IMR-90 (cell line): ENCODE results near the gene CYB5A. TPM values are rescaled to one million over a fixed set of nuclear protein-coding genes. Genes with fewer than 3 reads are reported as not detected.

ENCODE experiments used
- ATAC-seq: fragments of 200-7000 bp; cut with Tn5 transposase; 2 replicates; pipeline ENCODE4 v1.9.1; 2020; ENCODE audit warnings: low read depth, mild to moderate bottlenecking, moderate library complexity
- BruUV-seq: library from RNA; stranded (reverse); fragments of 400-500 nt; replicated peaks from 2 replicates; lab custom pipeline; 2021; lab: Mats Ljungman, UMichigan
- CTCF ChIA-PET: fragments of 300-600 bp; formaldehyde crosslinking; extraction: SDS; loops from one replicate; lab custom pipeline; 2021; ENCODE audit warnings: antibody characterized with exemption; lab: Yijun Ruan, JAX
- POLR2A ChIA-PET: fragments of 300-600 bp; sonication (Branson Sonifier 250); formaldehyde crosslinking; loops from one replicate; lab custom pipeline; 2022; ENCODE audit warnings: antibody characterized with exemption; ENCODE audit not compliant: unreplicated experiment; lab: Charles Lee
- DNase-seq: peaks from one replicate; pipeline ENCODE4 v3.0.0; 2013
- H2AFZ ChIP-seq: replicated peaks from 2 replicates; pipeline ENCODE3; 2013; ENCODE audit warnings: low read length, mild to moderate bottlenecking; ENCODE audit not compliant: poor library complexity
- H2AK5ac ChIP-seq: 2 replicates; pipeline ENCODE4 v1.6.1; 2013; ENCODE audit warnings: low read depth, low read length, inconsistent platforms
- H2AK9ac ChIP-seq: replicated peaks from 2 replicates; pipeline ENCODE3; 2013; ENCODE audit warnings: mild to moderate bottlenecking, low read depth, low read length, moderate library complexity; ENCODE audit not compliant: poor library complexity
- H2BK120ac ChIP-seq: 2 replicates; pipeline ENCODE4 v1.6.1; 2013; ENCODE audit warnings: low read depth, low read length, inconsistent platforms
- H2BK15ac ChIP-seq: 3 replicates; pipeline ENCODE4 v1.6.1; 2013; ENCODE audit warnings: low read depth, low read length, inconsistent platforms
- H2BK20ac ChIP-seq: 2 replicates; pipeline ENCODE4 v1.6.1; 2013; ENCODE audit warnings: low read depth, mild to moderate bottlenecking, inconsistent platforms, low read length, moderate library complexity
- H2BK5ac ChIP-seq: 2 replicates; pipeline ENCODE4 v1.6.1; 2013; ENCODE audit warnings: mild to moderate bottlenecking, low read depth, low read length, inconsistent platforms; ENCODE audit not compliant: poor library complexity, severe bottlenecking
- H3K14ac ChIP-seq: replicated peaks from 2 replicates; pipeline ENCODE4 v1.6.1; 2013; ENCODE audit warnings: low read depth, low read length, inconsistent platforms
- H3K18ac ChIP-seq: 2 replicates; pipeline ENCODE4 v1.6.1; 2013; ENCODE audit warnings: low read depth, low read length, control low read depth
- H3K23ac ChIP-seq: 2 replicates; pipeline ENCODE4 v1.6.1; 2013; ENCODE audit warnings: low read depth, low read length, inconsistent platforms
- H3K27ac ChIP-seq: 2 replicates; pipeline ENCODE4 v1.5.1; 2013; ENCODE audit warnings: mild to moderate bottlenecking, control low read depth, low read length; ENCODE audit not compliant: insufficient read depth
- H3K27me3 ChIP-seq: 2 replicates; pipeline ENCODE4 v1.6.1; 2013; ENCODE audit warnings: low read length; ENCODE audit not compliant: control insufficient read depth, insufficient read depth
- H3K36me3 ChIP-seq: 2 replicates; pipeline ENCODE4 v1.6.1; 2013; ENCODE audit warnings: low read length, mixed read lengths; ENCODE audit not compliant: control insufficient read depth, insufficient read depth
- H3K4ac ChIP-seq: 2 replicates; pipeline ENCODE4 v1.6.1; 2013; ENCODE audit warnings: low read depth, low read length, inconsistent platforms
- H3K4me1 ChIP-seq: 2 replicates; pipeline ENCODE4 v1.6.1; 2013; ENCODE audit warnings: low read length, mixed read lengths; ENCODE audit not compliant: control insufficient read depth, insufficient read depth
- H3K4me2 ChIP-seq: 2 replicates; pipeline ENCODE4 v1.6.1; 2013; ENCODE audit warnings: low read depth, mild to moderate bottlenecking, control low read depth, low read length, moderate library complexity
- H3K4me3 ChIP-seq: 2 replicates; pipeline ENCODE4 v1.5.1; 2013; ENCODE audit warnings: low read depth, mild to moderate bottlenecking, control low read depth, low read length, moderate library complexity; ENCODE audit not compliant: insufficient read depth
- H3K56ac ChIP-seq: 2 replicates; pipeline ENCODE4 v1.6.1; 2013; ENCODE audit warnings: low read length, inconsistent platforms; ENCODE audit not compliant: insufficient read depth; ENCODE audit errors: extremely low read depth
- H3K79me1 ChIP-seq, 2 experiments: 2 replicates each; pipeline ENCODE4 v1.6.1; 2013; ENCODE audit warnings: low read length in 2 of 2, inconsistent platforms in 1 of 2, low read depth in 1 of 2
- H3K9ac ChIP-seq: 2 replicates; pipeline ENCODE4 v1.6.1; 2013; ENCODE audit warnings: low read depth, low read length, control low read depth
- H3K9me1 ChIP-seq: 2 replicates; pipeline ENCODE4 v1.6.1; 2013; ENCODE audit warnings: low read length, inconsistent platforms; ENCODE audit not compliant: insufficient read depth
- H3K9me3 ChIP-seq: 2 replicates; pipeline ENCODE4 v1.6.1; 2013; ENCODE audit warnings: low read length; ENCODE audit not compliant: control insufficient read depth, insufficient read depth
- H4K20me1 ChIP-seq: 2 replicates; pipeline ENCODE4 v1.6.1; 2013; ENCODE audit warnings: low read length, inconsistent platforms; ENCODE audit not compliant: insufficient read depth
- H4K5ac ChIP-seq: 2 replicates; pipeline ENCODE4 v1.6.1; 2013; ENCODE audit warnings: mild to moderate bottlenecking, low read depth, low read length, control low read depth
- H4K8ac ChIP-seq, 2 experiments: 2 replicates each; pipeline ENCODE4 v1.6.1; 2013; ENCODE audit warnings: low read depth in 2 of 2, low read length in 2 of 2, control low read depth in 1 of 2, inconsistent platforms in 1 of 2
- H4K91ac ChIP-seq: 2 replicates; pipeline ENCODE4 v1.6.1; 2013; ENCODE audit warnings: low read depth, low read length, inconsistent platforms; ENCODE audit not compliant: insufficient read depth
- CHD1 ChIP-seq: IDR thresholded peaks from 2 replicates; pipeline ENCODE4 v1.6.1; 2012; ENCODE audit warnings: low read depth, low read length, improper control_type of control experiment
- FOS ChIP-seq: fragments of 150-350 bp; IDR thresholded peaks from 2 replicates; pipeline ENCODE4 v1.6.1; 2016; ENCODE audit warnings: low read depth, low read length
- MAFK ChIP-seq: IDR thresholded peaks from 2 replicates; pipeline ENCODE4 v1.6.1; 2012; ENCODE audit warnings: low read depth, low read length, improper control_type of control experiment
- MXI1 ChIP-seq: IDR thresholded peaks from 2 replicates; pipeline ENCODE4 v1.6.1; 2012; ENCODE audit warnings: low read depth, mild to moderate bottlenecking, low read length, moderate library complexity, borderline replicate concordance
- RCOR1 ChIP-seq: IDR thresholded peaks from 2 replicates; pipeline ENCODE4 v1.6.1; 2012; ENCODE audit warnings: mild to moderate bottlenecking, low read length, improper control_type of control experiment; ENCODE audit not compliant: insufficient replicate concordance
- WGBS, 2 experiments: methylation state at CpG; one replicate each; pipeline versions ENCODE4 v1.1.5 to v1.1.7; 2013; ENCODE audit warnings: missing lambda C conversion rate in 2 of 2; ENCODE audit not compliant: insufficient read length in 1 of 2; ENCODE audit errors: extremely low coverage in 2 of 2; 5-methylcytosine and 5-hydroxymethylcytosine counted together
- dilution Hi-C: fragments of 300-500 bp; cut with HindIII; formaldehyde crosslinking; loops from one replicate; pipeline ENCODE4 v1.14.3; 2018; ENCODE audit warnings: low sequenced_read_pairs; ENCODE audit not compliant: unreplicated experiment
- in situ Hi-C: fragments of 300-500 bp; cut with MboI; formaldehyde crosslinking; loops from 3 replicates; pipeline ENCODE4 v1.14.3; 2019; ENCODE audit warnings: low sequenced_read_pairs, inconsistent platforms, mixed read lengths
- intact Hi-C: fragments of 100-400 bp; cut with micrococcal nuclease; formaldehyde crosslinking; loops from 2 replicates; pipeline ENCODE4 v1.10.0; 2022
- polyA plus RNA-seq, 3 experiments: library from polyadenylated mRNA; depleted of rRNA; stranded (reverse); fragments of >200 nt; gene quantifications; 2 replicates each; pipeline ENCODE4 v1.2.3, GENCODE V29; 2012; ENCODE audit warnings: low replicate concordance in 1 of 3
- total RNA-seq: library from RNA; depleted of rRNA; stranded (reverse); fragments of >200 nt; gene quantifications from 2 replicates; pipeline ENCODE4 v1.2.3, GENCODE V29; 2012

Gene CYB5A
- total and polyA plus RNA-seq, 2 of the 4 experiments (the other 2 are of a cell fraction), result 13.4 to 47.9 TPM

DNA sequence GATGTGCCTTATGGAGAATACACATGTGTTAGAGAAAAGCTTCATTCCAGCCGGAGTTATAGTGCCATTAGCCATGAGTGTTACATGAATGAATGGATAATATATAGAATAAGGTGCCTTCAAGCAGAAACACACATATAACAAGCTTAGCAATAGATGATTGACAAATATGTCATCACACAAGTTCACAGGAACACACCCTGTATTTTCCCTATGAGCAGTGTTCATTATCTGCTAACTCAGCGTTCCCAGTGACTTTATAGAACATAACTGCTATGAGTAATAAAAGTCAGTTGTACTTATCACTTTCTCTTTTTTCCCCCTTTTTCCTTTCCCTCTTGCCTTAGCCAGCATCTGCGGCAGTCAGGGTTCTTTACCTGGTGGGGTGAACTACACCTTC lies 78.3 kb downstream of the CYB5A start:
- H3K23ac ChIP-seq, result no peak overlapping the region
- no peak overlapping the region for H3K14ac ChIP-seq
- H3K56ac ChIP-seq, result no peak overlapping the region
- DNase-seq (no peak), ATAC-seq (no peak)
- H2BK120ac ChIP-seq, result no peak overlapping the region
- no peak for TF ChIP-seq CHD1
- peak; percentile 76 for TF ChIP-seq MAFK
- no peak for TF ChIP-seq RCOR1
- TF ChIP-seq FOS, result no peak
- no peak for TF ChIP-seq MXI1
- no peaks in the 10 kb centered on the region for H3K4me1 ChIP-seq
- CTCF ChIA-PET, result no interaction called here
- H3K27ac ChIP-seq, result no peak overlapping the region
- H4K91ac ChIP-seq, result no peak overlapping the region
- no peaks in the 10 kb centered on the region for H3K36me3 ChIP-seq
- H3K18ac ChIP-seq, result no peak overlapping the region
- BruUV-seq, result no TSS peak
- in situ Hi-C loops (loop anchor here (25.0 kb wide), 1 partner anchor 349 kb away; no protein-coding TSS in a partner anchor), intact Hi-C loops (no loop called here), dilution Hi-C loops (no loop called here)
- no peak overlapping the region for H2AFZ ChIP-seq
- no peaks in the 10 kb centered on the region for H3K79me1 ChIP-seq
- no peak overlapping the region for H2BK5ac ChIP-seq
- no peak overlapping the region for H3K9ac ChIP-seq
- POLR2A ChIA-PET, result no interaction called here
- H3K27me3 ChIP-seq, result peaks cover 24% of the 10 kb centered on the region
- no peaks in the 10 kb centered on the region for H3K9me3 ChIP-seq
- H4K5ac ChIP-seq, result no peak overlapping the region
- no peak overlapping the region for H2BK20ac ChIP-seq
- no peak overlapping the region for H3K4me2 ChIP-seq
- H2AK9ac ChIP-seq, result no peak overlapping the region
- H3K4ac ChIP-seq, result no peak overlapping the region
- WGBS, 2 experiments, result no CpG with 5 or more reads among the region's 3 CpGs
- H4K8ac ChIP-seq, result no peak overlapping the region
- H2AK5ac ChIP-seq, result no peak overlapping the region
- H4K20me1 ChIP-seq, result no peaks in the 10 kb centered on the region
- H3K4me3 ChIP-seq, result no peak overlapping the region
- H2BK15ac ChIP-seq, result no peak overlapping the region
- no peaks in the 10 kb centered on the region for H3K9me1 ChIP-seq
